ENCODE measurements around the gene PLEKHM3.

Gene PLEKHM3

DNA sequence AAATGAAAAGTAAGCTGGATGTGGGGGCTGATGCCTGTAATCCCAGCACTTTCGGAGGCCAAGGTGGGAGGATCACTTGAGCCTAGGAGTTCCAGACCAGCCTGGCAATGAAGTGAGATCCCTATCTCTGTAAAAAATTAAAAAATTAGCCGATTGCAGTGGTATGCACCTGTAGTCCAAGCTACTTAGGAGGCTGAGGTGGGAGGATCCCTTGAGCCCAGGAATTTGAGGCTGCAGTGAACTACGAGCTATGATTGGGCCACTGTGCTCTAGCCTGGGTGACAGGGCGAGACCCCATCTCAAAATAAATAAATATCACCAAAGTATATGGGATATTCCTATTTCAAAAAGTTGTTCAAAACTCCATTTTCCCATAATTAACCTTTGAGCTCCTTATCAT lies 154.5 kb downstream of the PLEKHM3 start:
- TF ChIP-seq ZNF114 (tag by site-specific recombination; IDR thresholded peaks at IDR 0.05) (no peak), ZBTB1 (tag by site-specific recombination; IDR thresholded peaks at IDR 0.05) (no peak), ZSCAN30 (tag by site-specific recombination; IDR thresholded peaks at IDR 0.05) (no peak), ZNF843 (tag by site-specific recombination; IDR thresholded peaks at IDR 0.05) (no peak), ZNF514 (tag by site-specific recombination; IDR thresholded peaks at IDR 0.05) (no peak), ZSCAN23 (tag by site-specific recombination; IDR thresholded peaks at IDR 0.05) (no peak), ZNF501 (tag by site-specific recombination; IDR thresholded peaks at IDR 0.05) (no peak)
- TF ChIP-seq, protein P1, sequence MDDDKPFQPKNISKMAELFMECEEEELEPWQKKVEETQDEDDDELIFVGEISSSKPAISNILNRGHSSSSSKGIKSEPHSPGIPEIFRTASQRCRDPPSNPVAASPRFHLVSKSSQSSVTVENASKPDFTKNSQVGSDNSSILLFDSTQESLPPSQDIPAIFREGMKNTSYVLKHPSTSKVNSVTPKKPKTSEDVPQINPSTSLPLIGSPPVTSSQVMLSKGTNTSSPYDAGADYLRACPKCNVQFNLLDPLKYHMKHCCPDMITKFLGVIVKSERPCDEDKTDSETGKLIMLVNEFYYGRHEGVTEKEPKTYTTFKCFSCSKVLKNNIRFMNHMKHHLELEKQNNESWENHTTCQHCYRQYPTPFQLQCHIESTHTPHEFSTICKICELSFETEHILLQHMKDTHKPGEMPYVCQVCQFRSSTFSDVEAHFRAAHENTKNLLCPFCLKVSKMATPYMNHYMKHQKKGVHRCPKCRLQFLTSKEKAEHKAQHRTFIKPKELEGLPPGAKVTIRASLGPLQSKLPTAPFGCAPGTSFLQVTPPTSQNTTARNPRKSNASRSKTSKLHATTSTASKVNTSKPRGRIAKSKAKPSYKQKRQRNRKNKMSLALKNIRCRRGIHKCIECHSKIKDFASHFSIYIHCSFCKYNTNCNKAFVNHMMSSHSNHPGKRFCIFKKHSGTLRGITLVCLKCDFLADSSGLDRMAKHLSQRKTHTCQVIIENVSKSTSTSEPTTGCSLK (tag by site-specific recombination; IDR thresholded peaks at IDR 0.05) = no peak
- TF ChIP-seq, protein P2, sequence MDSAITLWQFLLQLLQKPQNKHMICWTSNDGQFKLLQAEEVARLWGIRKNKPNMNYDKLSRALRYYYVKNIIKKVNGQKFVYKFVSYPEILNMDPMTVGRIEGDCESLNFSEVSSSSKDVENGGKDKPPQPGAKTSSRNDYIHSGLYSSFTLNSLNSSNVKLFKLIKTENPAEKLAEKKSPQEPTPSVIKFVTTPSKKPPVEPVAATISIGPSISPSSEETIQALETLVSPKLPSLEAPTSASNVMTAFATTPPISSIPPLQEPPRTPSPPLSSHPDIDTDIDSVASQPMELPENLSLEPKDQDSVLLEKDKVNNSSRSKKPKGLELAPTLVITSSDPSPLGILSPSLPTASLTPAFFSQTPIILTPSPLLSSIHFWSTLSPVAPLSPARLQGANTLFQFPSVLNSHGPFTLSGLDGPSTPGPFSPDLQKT (IDR thresholded peaks at IDR 0.05; ENCODE audit: borderline replicate concordance, low read depth, low read length) = no peak
- H3K27ac ChIP-seq (ENCODE audit: extremely low read depth, low read depth, low read length) = no peak overlapping the region
- H3K36me3 ChIP-seq (ENCODE audit: control insufficient read depth in 2 of 2, insufficient read depth in 1 of 2, low read length in 2 of 2) = no peaks in the 10 kb centered on the region
- H3K9me3 ChIP-seq (ENCODE audit: control insufficient read depth, insufficient read depth, low read depth, low read length) = no peaks in the 10 kb centered on the region
- ChIA-PET POLR2A (no interaction called here), CTCF (interaction anchor here (1.0 to 1.6 kb wide), 3 partner anchors 9 to 125 kb away, joined by 3 to 5 read pairs (median 4); no protein-coding TSS in a partner anchor)
- H3K4me3 ChIP-seq (ENCODE audit: low read depth, low read length) = no peak overlapping the region
- peaks cover 6% of the 10 kb centered on the region; the same call in 1 of the 2 replicates for H3K4me1 ChIP-seq (ENCODE audit: control insufficient read depth, insufficient read depth, low read length)

DNA sequence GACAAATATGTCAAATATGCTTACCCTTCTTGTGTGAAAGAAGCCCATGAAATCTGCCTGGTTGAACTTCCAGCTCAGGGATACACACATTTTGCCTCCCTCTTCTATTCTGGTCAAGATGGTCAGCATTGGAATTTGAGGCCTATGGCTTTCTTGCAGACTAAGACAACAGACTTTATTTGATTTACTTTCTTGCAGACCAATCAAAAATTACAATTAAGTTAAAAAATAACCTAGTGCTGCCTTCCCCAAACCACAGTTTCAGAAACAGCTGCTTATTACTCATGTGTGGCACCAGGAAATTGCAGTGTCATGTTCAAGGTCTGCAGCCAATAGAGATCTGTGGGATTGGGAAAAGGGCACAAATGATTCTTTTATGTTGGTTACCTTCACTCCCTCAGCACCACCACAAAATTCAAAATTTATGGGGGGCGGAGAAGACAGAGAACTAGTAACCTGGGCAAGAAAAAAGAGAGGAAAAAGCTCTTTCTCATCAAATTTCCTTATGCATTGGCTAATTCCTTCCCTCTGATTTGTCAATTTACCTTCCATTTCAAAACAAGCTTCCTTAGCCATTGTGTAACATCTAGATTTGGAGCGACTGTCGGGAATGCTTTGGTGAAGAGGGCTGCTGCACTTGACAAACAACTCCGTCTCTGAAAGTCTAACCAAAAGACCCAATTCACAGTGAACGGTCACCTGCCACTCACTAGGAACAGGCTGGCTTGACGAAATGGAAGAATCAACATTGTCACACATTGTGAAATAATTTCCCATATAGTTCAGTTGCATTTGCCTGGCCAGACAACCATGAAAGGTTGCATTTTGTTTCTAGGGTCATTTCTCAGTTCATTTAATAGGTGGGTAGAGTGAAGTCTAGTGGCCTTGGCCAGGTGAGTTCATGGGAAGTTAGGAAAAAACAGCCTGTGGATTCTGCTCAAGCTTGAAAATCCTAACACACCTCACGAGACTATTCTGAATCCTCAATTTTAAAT lies 155.2 kb downstream of the PLEKHM3 start:
- H3K27ac ChIP-seq (ENCODE audit: extremely low read depth, low read depth, low read length) = no peak overlapping the region
- TF ChIP-seq, protein P3, sequence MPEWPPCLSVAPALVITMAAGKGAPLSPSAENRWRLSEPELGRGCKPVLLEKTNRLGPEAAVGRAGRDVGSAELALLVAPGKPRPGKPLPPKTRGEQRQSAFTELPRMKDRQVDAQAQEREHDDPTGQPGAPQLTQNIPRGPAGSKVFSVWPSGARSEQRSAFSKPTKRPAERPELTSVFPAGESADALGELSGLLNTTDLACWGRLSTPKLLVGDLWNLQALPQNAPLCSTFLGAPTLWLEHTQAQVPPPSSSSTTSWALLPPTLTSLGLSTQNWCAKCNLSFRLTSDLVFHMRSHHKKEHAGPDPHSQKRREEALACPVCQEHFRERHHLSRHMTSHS (tag by site-specific recombination; IDR thresholded peaks at IDR 0.05) = no peak
- TF ChIP-seq, protein P4, sequence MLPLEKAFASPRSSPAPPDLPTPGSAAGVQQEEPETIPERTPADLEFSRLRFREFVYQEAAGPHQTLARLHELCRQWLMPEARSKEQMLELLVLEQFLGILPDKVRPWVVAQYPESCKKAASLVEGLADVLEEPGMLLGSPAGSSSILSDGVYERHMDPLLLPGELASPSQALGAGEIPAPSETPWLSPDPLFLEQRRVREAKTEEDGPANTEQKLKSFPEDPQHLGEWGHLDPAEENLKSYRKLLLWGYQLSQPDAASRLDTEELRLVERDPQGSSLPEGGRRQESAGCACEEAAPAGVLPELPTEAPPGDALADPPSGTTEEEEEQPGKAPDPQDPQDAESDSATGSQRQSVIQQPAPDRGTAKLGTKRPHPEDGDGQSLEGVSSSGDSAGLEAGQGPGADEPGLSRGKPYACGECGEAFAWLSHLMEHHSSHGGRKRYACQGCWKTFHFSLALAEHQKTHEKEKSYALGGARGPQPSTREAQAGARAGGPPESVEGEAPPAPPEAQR (tag by site-specific recombination; IDR thresholded peaks at IDR 0.05) = no peak
- TF ChIP-seq, protein P1 (tag by site-specific recombination; IDR thresholded peaks at IDR 0.05) = no peak
- TF ChIP-seq, protein P5, sequence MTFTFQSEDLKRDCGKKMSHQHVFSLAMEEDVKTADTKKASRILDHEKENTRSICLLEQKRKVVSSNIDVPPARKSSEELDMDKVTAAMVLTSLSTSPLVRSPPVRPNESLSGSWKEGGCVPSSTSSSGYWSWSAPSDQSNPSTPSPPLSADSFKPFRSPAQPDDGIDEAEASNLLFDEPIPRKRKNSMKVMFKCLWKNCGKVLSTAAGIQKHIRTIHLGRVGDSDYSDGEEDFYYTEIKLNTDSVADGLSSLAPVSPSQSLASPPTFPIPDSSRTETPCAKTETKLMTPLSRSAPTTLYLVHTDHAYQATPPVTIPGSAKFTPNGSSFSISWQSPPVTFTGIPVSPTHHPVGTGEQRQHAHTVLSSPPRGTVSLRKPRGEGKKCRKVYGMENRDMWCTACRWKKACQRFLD (tag by site-specific recombination; IDR thresholded peaks at IDR 0.05) = no peak
- TF ChIP-seq ZNF501 (tag by site-specific recombination; IDR thresholded peaks at IDR 0.05) = no peak
- no peak for TF ChIP-seq RBAK (tag by site-specific recombination; IDR thresholded peaks at IDR 0.05)
- TF ChIP-seq ZNF670 (tag by site-specific recombination; IDR thresholded peaks at IDR 0.05; ENCODE audit: low read depth) = no peak
- TF ChIP-seq SCRT2 (tag by site-specific recombination; IDR thresholded peaks at IDR 0.05) = no peak
- H3K4me3 ChIP-seq (ENCODE audit: low read depth, low read length) = no peak overlapping the region
- H3K4me1 ChIP-seq (ENCODE audit: control insufficient read depth, insufficient read depth, low read length) = peaks cover 6% of the 10 kb centered on the region; the same call in 1 of the 2 replicates
- H3K36me3 ChIP-seq (ENCODE audit: control insufficient read depth in 2 of 2, insufficient read depth in 1 of 2, low read length in 2 of 2) = no peaks in the 10 kb centered on the region
- H3K9me3 ChIP-seq (ENCODE audit: control insufficient read depth, insufficient read depth, low read depth, low read length) = no peaks in the 10 kb centered on the region
- ChIA-PET CTCF (interaction anchor here (0.6 to 1.6 kb wide), 4 partner anchors 9 to 125 kb away, joined by 3 to 5 read pairs (median 4); no protein-coding TSS in a partner anchor), POLR2A (no interaction called here)
